ENCODE results near the gene NDUFS5. TPM values are rescaled to one million over a fixed set of nuclear protein-coding genes. Genes with fewer than 3 reads are reported as not detected.

NDUFS5 gene
- total and polyA plus RNA-seq, 12 donors, result 303 to 6,035 (median 561) TPM

- peak overlapping the region in 9 of 10 donors; percentile 77 to 99 (median 95) for H3K4me3 ChIP-seq
- TF ChIP-seq CTCF (IDR thresholded peaks at IDR 0.05), result no peak
- 24 to 30% methylated on average over 5 of the region's 5 CpGs for WGBS, 2 donors
Measured at GRCh38 chr1:38990386-38990737, 35.8 kb upstream of the NDUFS5 start.

GRCh38 chr1:38990738-38991637, 35.2 kb upstream of the NDUFS5 start, which contains the start of gene AKIRIN1:
AKIRIN1 (plus strand) TSS chr1:38991276; CDS start chr1:38991381, 105 bp downstream.
- intact Hi-C loops (cut with DNase I), result loop anchor here in 8 of 10 donors (5.0 to 10.0 kb wide), 6 partner anchors 36 to 134 kb away; partner anchors contain the start of genes MYCBP (in 4 of the 8), NDUFS5 (in 2 of the 8), RRAGC (in 2 of the 8) and RHBDL2 (in 1 of the 8)
- Histone ChIP-seq H3K9me3 (no peaks in the 10 kb centered on the region), H3K36me3 (peaks cover 0 to 32% (median 0%) of the 10 kb centered on the region in 9 donors), H3K4me3 (peak within 1 kb of the TSS; percentile 77 to 99 (median 94)), H3K27ac (peak within 1 kb of the TSS; percentile 81 to 98 (median 97)), H3K4me1 (peaks cover 0 to 44% (median 28%) of the 10 kb centered on the region in 9 donors), H3K27me3 (no peaks in the 10 kb centered on the region)
- DNase-seq, result peak; percentile 98 to 100
- TF ChIP-seq CTCF (IDR thresholded peaks at IDR 0.05), result peak in 8 of 9 donors; percentile 10 to 55 (median 46)
- ATAC-seq, result peak; percentile 97 to 99 (median 98)
- 0 to 1% methylated on average over 73 to 76 of the region's 76 CpGs for WGBS, 2 donors

More at GRCh38 chr1:38990386-38990737, 35.8 kb upstream of the NDUFS5 start:
- ATAC-seq (peak in 2 of 8 donors; percentile 0 to 3), DNase-seq (no peak)
- Histone ChIP-seq H3K27me3 (no peaks in the 10 kb centered on the region), H3K9me3 (no peaks in the 10 kb centered on the region), H3K27ac (peak overlapping the region; percentile 81 to 98 (median 97)), H3K4me1 (peaks cover 0 to 42% (median 27%) of the 10 kb centered on the region in 9 donors), H3K36me3 (peaks cover 0 to 26% (median 0%) of the 10 kb centered on the region in 9 donors)
- intact Hi-C loops (cut with DNase I), result loop anchor here in 8 of 10 donors (5.0 to 10.0 kb wide), 6 partner anchors 37 to 133 kb away; partner anchors contain the start of genes MYCBP (in 4 of the 8), NDUFS5 (in 2 of the 8), RRAGC (in 2 of the 8) and RHBDL2 (in 1 of the 8)

DNA sequence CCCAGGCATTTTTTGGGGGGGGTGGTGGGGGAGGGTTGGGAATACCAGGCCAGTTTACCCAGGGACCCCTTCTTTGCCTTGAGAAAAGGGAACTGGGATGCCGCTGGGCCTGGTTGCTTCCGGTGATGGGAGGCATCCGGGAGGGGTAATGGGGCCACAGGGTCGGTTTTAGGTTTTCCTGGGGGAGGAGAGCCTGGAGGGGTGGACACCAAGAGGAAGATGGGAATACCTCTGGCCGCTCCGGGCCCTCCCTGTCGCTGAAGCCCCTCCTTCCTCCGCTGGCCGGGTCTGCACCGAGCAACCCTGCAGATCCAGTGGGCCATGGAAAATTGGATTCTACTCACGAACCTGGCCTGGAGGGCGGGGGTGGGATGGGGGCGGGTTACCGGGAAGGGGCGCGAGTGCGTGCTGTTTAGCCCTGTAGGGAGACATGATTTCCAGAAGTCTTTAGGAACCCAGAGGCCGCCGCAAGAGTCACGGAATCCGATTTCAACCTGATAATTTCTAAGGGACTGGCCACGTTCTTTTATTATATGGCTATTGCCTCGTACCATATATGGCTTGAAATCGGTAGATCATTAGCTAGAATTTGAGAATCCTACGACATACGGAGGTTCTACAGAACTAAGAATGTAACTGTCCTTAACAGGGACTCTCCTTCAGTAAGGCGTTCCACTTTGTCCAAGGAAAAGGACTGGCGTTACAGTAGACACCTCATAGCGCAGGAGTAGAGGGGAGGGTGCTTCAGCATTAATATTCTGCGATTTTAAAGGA, 34.3 kb upstream of the NDUFS5 start:
- peak; percentile 28 to 34 for DNase-seq
- no peaks in the 10 kb centered on the region for H3K27me3 ChIP-seq
- peak overlapping the region; percentile 81 to 98 (median 97) for H3K27ac ChIP-seq
- peaks cover 2 to 53% (median 35%) of the 10 kb centered on the region in 9 donors for H3K4me1 ChIP-seq
- peak overlapping the region; percentile 77 to 99 (median 94) for H3K4me3 ChIP-seq
- H3K9me3 ChIP-seq, result no peaks in the 10 kb centered on the region
- no peak for TF ChIP-seq CTCF (IDR thresholded peaks at IDR 0.05)
- 0 to 1% methylated on average over 30 of the region's 30 CpGs for WGBS, 2 donors
- intact Hi-C loops (cut with DNase I), result loop anchor here in 8 of 10 donors (5.0 to 10.0 kb wide), 6 partner anchors 35 to 135 kb away; partner anchors contain the start of genes MYCBP (in 4 of the 8), NDUFS5 (in 2 of the 8), RRAGC (in 2 of the 8) and RHBDL2 (in 1 of the 8)
- peak; percentile 40 to 57 (median 50) for ATAC-seq
- H3K36me3 ChIP-seq, result peaks cover 0 to 39% (median 0%) of the 10 kb centered on the region in 9 donors

Measured in heart right ventricle (tissue), 16 donors.